Neural progenitor cell (in vitro differentiated cells): Measurements from ENCODE around the gene KIF26B. TPM values are rescaled to one million over a fixed set of nuclear protein-coding genes. Genes with fewer than 3 reads are reported as not detected.
"Not testable (repeated sequence)": the region's sequence is repeated elsewhere in the genome, so short reads cannot be mapped to it uniquely, and the experiment has no call there.

Experiments
- DNase-seq: peaks from one replicate; pipeline ENCODE4 v3.0.0-alpha.2; 2016; ENCODE audit warnings: low spot score
- H2AFZ ChIP-seq: fragments of 200-600 bp; sonication (generic); replicated peaks from 2 replicates; pipeline ENCODE4 v1.6.1; 2016; ENCODE audit warnings: antibody characterized with exemption
- H3F3A ChIP-seq: fragments of 200-600 bp; sonication (generic); 2 replicates; pipeline ENCODE4 v1.6.1; 2016; ENCODE audit warnings: antibody characterized with exemption, low read depth
- H3K27ac ChIP-seq: fragments of 200-600 bp; sonication (generic); 2 replicates; pipeline ENCODE4 v1.5.1; 2016; ENCODE audit warnings: mild to moderate bottlenecking
- H3K27me3 ChIP-seq: fragments of 200-600 bp; sonication (generic); 2 replicates; pipeline ENCODE4 v1.6.1; 2016; ENCODE audit warnings: mild to moderate bottlenecking, moderate library complexity
- H3K36me3 ChIP-seq: fragments of 200-600 bp; sonication (generic); 2 replicates; pipeline ENCODE4 v1.5.1; 2016
- H3K4me1 ChIP-seq: fragments of 200-600 bp; sonication (generic); 2 replicates; pipeline ENCODE4 v1.6.1; 2016; ENCODE audit warnings: mixed run types
- H3K4me2 ChIP-seq: fragments of 200-600 bp; sonication (generic); 2 replicates; pipeline ENCODE4 v1.6.1; 2016
- H3K4me3 ChIP-seq: fragments of 200-600 bp; sonication (generic); 2 replicates; pipeline ENCODE4 v1.5.1; 2016
- H3K79me2 ChIP-seq: fragments of 200-600 bp; sonication (generic); 2 replicates; pipeline ENCODE4 v1.6.1; 2016; ENCODE audit warnings: low read depth
- H3K9ac ChIP-seq: fragments of 200-600 bp; sonication (generic); 2 replicates; pipeline ENCODE4 v1.6.1; 2016
- H3K9me3 ChIP-seq: fragments of 200-600 bp; sonication (generic); 2 replicates; pipeline ENCODE4 v1.5.1; 2016; ENCODE audit warnings: low read depth
- H4K20me1 ChIP-seq: fragments of 200-600 bp; sonication (generic); 2 replicates; pipeline ENCODE4 v1.6.1; 2016; ENCODE audit warnings: low read depth
- H3K27ac Mint-ChIP-seq: 3 replicates; pipeline ENCODE4 v1.8.0; 2021; ENCODE audit warnings: mixed read lengths
- H3K27me3 Mint-ChIP-seq: 2 replicates; pipeline ENCODE4 v1.8.0; 2022; ENCODE audit warnings: low read depth, mild to moderate bottlenecking, inconsistent platforms, moderate library complexity, mixed read lengths; ENCODE audit not compliant: insufficient read depth
- H3K36me3 Mint-ChIP-seq: 3 replicates; pipeline ENCODE4 v1.8.0; 2021; ENCODE audit warnings: mixed read lengths
- H3K4me1 Mint-ChIP-seq: 3 replicates; pipeline ENCODE4 v1.8.0; 2021; ENCODE audit warnings: mixed read lengths
- H3K4me3 Mint-ChIP-seq: 3 replicates; pipeline ENCODE4 v1.8.0; 2021; ENCODE audit warnings: mild to moderate bottlenecking, moderate library complexity, mixed read lengths
- H3K9me3 Mint-ChIP-seq: 3 replicates; pipeline ENCODE4 v1.8.0; 2020; ENCODE audit warnings: mixed read lengths
- EZH2 ChIP-seq: fragments of 200-600 bp; sonication (generic); IDR thresholded peaks from 2 replicates; pipeline ENCODE4 v1.6.1; 2017; ENCODE audit warnings: antibody characterized with exemption, mild to moderate bottlenecking, moderate library complexity
- EZH2phosphoT487 ChIP-seq: fragments of 200-600 bp; sonication (generic); IDR thresholded peaks from 2 replicates; pipeline ENCODE4 v1.6.1; 2017; ENCODE audit warnings: antibody characterized with exemption
- total RNA-seq: library from RNA; depleted of rRNA; stranded (reverse); fragments of >200 nt; gene quantifications from 2 replicates; pipeline ENCODE4 v1.2.3, GENCODE V29; 2015; ENCODE audit warnings: low replicate concordance
- TF ChIP-seq, protein P1 (sequence below): fragments of 200-600 bp; sonication (generic); IDR thresholded peaks from 2 replicates; pipeline ENCODE4 v1.5.1; 2017; ENCODE audit warnings: antibody characterized with exemption, mild to moderate bottlenecking

Gene KIF26B
- total RNA-seq, 1 donor from 2014 or later: 0.47 TPM

DNA sequence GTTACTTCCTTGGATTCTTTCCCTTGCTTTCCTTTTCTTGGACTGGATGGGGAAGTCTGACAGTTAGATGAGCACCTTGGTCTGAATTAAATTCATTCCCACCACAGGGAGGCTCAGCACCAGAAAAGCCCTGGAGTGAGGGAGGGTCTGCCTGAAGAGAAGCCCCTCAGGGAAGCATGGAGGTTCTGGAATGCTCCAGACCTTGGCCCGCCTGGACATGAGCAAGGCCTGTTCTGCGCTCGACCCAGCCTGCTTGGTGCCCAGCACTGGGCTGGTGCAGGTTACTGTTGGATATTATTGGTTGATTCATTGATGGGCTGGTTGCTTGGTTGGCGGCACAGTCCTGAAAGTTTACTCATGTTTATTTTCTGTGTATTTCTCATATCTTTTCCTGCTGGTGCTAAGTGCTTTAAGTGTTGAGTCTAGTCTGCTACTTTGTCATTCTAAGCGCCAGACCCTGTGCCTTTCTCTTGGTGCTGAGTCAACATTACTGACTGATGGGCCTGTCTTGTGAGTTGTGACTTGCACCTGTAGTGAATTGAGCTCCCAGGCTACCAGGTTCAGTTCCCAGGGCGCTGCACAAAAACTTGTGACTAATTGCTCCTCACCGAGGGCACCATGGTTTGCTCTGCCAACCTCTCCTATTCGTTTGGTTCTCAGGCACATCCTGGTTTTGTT lies 538.5 kb downstream of the KIF26B start:
- peaks cover 6% of the 10 kb centered on the region for H3K27me3 Mint-ChIP-seq
- H3K36me3 Mint-ChIP-seq: no peaks in the 10 kb centered on the region
- Histone ChIP-seq H4K20me1 (no peaks in the 10 kb centered on the region), H3K79me2 (no peaks in the 10 kb centered on the region), H3F3A (no peaks in the 10 kb centered on the region), H3K9ac (no peak overlapping the region), H3K4me3 (no peak overlapping the region), H3K9me3 (no peaks in the 10 kb centered on the region), H2AFZ (no peak overlapping the region), H3K27me3 (peaks cover 4% of the 10 kb centered on the region), H3K4me1 (no peaks in the 10 kb centered on the region), H3K27ac (no peak overlapping the region), H3K36me3 (no peaks in the 10 kb centered on the region), H3K4me2 (no peak overlapping the region)
- H3K4me3 Mint-ChIP-seq: no peak overlapping the region
- H3K27ac Mint-ChIP-seq: no peak overlapping the region
- TF ChIP-seq EZH2phosphoT487 (no peak), EZH2 (no peak)
- TF ChIP-seq, protein P1, sequence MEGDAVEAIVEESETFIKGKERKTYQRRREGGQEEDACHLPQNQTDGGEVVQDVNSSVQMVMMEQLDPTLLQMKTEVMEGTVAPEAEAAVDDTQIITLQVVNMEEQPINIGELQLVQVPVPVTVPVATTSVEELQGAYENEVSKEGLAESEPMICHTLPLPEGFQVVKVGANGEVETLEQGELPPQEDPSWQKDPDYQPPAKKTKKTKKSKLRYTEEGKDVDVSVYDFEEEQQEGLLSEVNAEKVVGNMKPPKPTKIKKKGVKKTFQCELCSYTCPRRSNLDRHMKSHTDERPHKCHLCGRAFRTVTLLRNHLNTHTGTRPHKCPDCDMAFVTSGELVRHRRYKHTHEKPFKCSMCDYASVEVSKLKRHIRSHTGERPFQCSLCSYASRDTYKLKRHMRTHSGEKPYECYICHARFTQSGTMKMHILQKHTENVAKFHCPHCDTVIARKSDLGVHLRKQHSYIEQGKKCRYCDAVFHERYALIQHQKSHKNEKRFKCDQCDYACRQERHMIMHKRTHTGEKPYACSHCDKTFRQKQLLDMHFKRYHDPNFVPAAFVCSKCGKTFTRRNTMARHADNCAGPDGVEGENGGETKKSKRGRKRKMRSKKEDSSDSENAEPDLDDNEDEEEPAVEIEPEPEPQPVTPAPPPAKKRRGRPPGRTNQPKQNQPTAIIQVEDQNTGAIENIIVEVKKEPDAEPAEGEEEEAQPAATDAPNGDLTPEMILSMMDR: no peak
- DNase-seq: no peak
- H3K4me1 Mint-ChIP-seq: no peaks in the 10 kb centered on the region
- no peaks in the 10 kb centered on the region for H3K9me3 Mint-ChIP-seq

DNA sequence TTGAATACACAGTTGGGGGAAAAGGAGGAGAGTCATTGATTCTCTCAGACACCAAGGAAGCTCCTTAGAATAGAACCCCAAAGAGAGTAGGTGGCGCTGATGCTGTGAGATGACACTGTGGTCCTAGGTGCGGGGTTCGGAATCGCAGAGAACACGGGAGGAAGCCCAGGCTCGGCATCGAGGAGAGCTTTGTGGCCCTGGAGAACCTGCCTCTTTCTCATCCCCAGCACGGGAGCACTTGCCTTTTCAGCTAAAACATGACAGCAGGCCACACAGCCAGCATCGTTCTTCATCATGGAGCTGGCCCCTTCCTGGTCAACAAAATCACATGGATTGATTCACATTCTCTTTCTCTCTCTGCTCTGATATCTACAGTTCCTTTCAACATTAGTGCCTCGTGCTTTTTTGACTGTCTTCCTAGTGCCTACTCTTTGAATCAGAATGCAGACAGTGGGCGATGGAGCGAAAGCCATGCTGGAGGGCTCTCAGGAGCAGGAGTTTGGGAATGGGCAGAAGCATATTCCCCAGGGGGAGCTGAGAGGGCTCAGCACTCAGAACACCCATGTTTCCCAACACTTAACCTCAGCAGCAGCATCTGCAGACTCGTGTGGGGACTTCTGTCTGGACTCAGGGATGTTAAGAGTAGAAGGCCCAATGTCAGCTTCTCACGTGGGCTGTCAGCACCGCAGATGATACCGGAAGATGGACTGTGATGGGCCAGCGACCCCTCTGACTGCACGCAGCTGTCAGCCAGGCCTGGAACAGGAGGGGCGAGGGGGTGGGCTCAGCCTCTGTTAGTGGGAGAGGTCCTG lies 539.4 kb downstream of the KIF26B start:
- H3K27me3 ChIP-seq: no peaks in the 10 kb centered on the region
- no peak overlapping the region for H3K27ac ChIP-seq
- H2AFZ ChIP-seq: no peak overlapping the region
- H3K9ac ChIP-seq: no peak overlapping the region
- Mint-ChIP-seq H3K9me3 (no peaks in the 10 kb centered on the region), H3K36me3 (peaks cover 2% of the 10 kb centered on the region), H3K27me3 (peaks cover 6% of the 10 kb centered on the region), H3K4me3 (no peak overlapping the region), H3K4me1 (no peaks in the 10 kb centered on the region), H3K27ac (no peak overlapping the region)
- no peaks in the 10 kb centered on the region for H4K20me1 ChIP-seq
- no peaks in the 10 kb centered on the region for H3K36me3 ChIP-seq
- H3K4me2 ChIP-seq: no peak overlapping the region
- H3K79me2 ChIP-seq: no peaks in the 10 kb centered on the region
- no peaks in the 10 kb centered on the region for H3K9me3 ChIP-seq
- no peaks in the 10 kb centered on the region for H3F3A ChIP-seq
- no peaks in the 10 kb centered on the region for H3K4me1 ChIP-seq
- no peak for DNase-seq
- TF ChIP-seq EZH2 (no peak), EZH2phosphoT487 (no peak)
- TF ChIP-seq, protein P1: no peak
- no peak overlapping the region for H3K4me3 ChIP-seq

DNA sequence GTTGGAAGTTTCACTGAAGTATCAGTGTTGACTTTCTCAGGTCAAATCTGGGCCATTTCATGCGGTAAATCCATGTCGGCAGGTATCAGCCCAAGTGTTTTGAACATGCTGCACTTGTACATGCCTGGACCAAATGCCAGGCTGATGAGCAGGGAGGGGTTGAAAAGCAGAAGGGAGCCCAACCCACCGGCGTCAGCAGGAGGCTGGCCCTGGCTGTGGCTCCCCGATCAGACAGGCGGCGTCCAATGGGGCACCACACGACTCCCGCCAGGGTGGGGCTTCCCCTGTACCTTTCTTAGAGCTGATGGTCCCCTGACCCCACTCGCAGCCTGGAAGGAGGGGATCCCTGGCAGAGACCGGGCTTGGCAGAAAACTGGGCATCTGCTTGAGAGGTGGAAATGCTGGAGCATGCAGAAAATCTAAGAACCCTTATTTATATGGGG lies 540.0 kb downstream of the KIF26B start:
- H3K4me1 Mint-ChIP-seq: no peaks in the 10 kb centered on the region

DNA sequence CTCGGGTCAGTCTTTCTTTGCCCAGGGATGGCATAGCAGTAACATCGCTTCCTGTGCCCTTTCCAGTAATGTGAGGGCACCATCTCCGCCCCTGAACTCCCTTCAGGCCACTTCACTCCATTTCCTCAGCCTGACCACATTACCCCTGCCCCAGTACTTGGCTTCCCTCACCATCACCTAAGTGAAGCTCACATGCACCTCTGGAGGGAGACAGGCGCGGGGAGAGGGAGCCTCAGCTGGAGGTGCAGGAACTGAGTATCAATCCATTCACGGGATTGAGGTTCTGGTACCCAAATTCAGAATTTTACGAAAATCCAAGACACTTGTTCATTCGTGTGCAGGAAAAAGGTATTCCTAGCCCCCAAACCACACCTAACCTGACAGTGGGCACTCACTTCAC lies 540.4 kb downstream of the KIF26B start:
- TF ChIP-seq EZH2phosphoT487: no peak
- TF ChIP-seq EZH2: no peak
- TF ChIP-seq, protein P1: no peak
- no peak for DNase-seq
- Histone ChIP-seq H3K9ac (no peak overlapping the region), H3F3A (no peaks in the 10 kb centered on the region), H3K4me3 (no peak overlapping the region), H3K4me1 (no peaks in the 10 kb centered on the region), H4K20me1 (no peaks in the 10 kb centered on the region), H3K36me3 (no peaks in the 10 kb centered on the region), H2AFZ (no peak overlapping the region), H3K27me3 (no peaks in the 10 kb centered on the region), H3K27ac (no peak overlapping the region), H3K4me2 (no peak overlapping the region), H3K9me3 (no peaks in the 10 kb centered on the region), H3K79me2 (no peaks in the 10 kb centered on the region)
- Mint-ChIP-seq H3K27me3 (peaks cover 2% of the 10 kb centered on the region), H3K27ac (no peak overlapping the region), H3K4me3 (no peak overlapping the region), H3K4me1 (no peaks in the 10 kb centered on the region), H3K9me3 (no peaks in the 10 kb centered on the region), H3K36me3 (peaks cover 2% of the 10 kb centered on the region)

More for the DNA sequence above, 540.0 kb downstream of the KIF26B start:
- H3K4me2 ChIP-seq: no peak overlapping the region
- H4K20me1 ChIP-seq: no peaks in the 10 kb centered on the region
- H3K9ac ChIP-seq: no peak overlapping the region
- H3K36me3 ChIP-seq: no peaks in the 10 kb centered on the region
- H2AFZ ChIP-seq: no peak overlapping the region
- Mint-ChIP-seq H3K27ac (no peak overlapping the region), H3K27me3 (peaks cover 2% of the 10 kb centered on the region), H3K36me3 (peaks cover 2% of the 10 kb centered on the region), H3K4me3 (no peak overlapping the region), H3K9me3 (no peaks in the 10 kb centered on the region)
- no peak overlapping the region for H3K27ac ChIP-seq
- DNase-seq: no peak
- H3K4me3 ChIP-seq: no peak overlapping the region
- H3F3A ChIP-seq: no peaks in the 10 kb centered on the region
- H3K9me3 ChIP-seq: no peaks in the 10 kb centered on the region
- H3K4me1 ChIP-seq: no peaks in the 10 kb centered on the region
- TF ChIP-seq EZH2phosphoT487: no peak
- no peaks in the 10 kb centered on the region for H3K79me2 ChIP-seq
- no peaks in the 10 kb centered on the region for H3K27me3 ChIP-seq

DNA sequence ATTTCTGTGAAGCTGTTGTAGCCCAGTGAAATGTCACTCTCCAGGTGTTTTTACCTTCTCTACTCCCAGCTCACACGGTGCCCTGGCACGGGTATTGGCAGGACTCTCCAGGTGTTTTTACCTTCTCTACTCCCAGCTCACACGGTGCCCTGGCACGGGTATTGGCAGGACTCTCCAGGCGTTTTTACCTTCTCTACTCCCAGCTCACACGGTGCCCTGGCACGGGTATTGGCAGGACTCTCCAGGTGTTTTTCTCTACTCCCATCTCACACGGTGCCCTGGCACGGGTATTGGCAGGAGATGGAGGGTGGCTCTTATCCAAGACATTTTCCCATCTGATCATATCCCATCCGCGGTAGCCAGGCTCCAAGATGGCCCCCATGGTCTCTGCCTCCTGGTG lies 540.9 kb downstream of the KIF26B start:
- not testable (repeated sequence) for H3K36me3 Mint-ChIP-seq, H3K27me3 ChIP-seq, H3K4me1 ChIP-seq, H3K9me3 ChIP-seq, H3K36me3 ChIP-seq, H3K9me3 Mint-ChIP-seq, H3K27me3 Mint-ChIP-seq, H3K4me1 Mint-ChIP-seq, H3K4me2 ChIP-seq, H3K9ac ChIP-seq, H3K4me3 Mint-ChIP-seq, H3F3A ChIP-seq, DNase-seq, H3K27ac ChIP-seq, H3K79me2 ChIP-seq, H3K4me3 ChIP-seq, H4K20me1 ChIP-seq, H3K27ac Mint-ChIP-seq, H2AFZ ChIP-seq
